Gastrocnemius medialis (tissue), 4 donors: ENCODE results near the gene IQGAP2.

Experiments
- POLR2A ChIP-seq, 2 donors: fragments of 450-650 bp; IDR thresholded peaks; one replicate each; pipeline ENCODE4 v1.6.1; 2017; ENCODE audit warnings: antibody characterized with exemption in 2 of 2, mild to moderate bottlenecking in 2 of 2, moderate library complexity in 2 of 2
- TF ChIP-seq, protein P1 (sequence below), 5 experiments: fragments of 450-650 bp in 3 of 5; fragments of 200-600 bp in 2 of 5; sonication (generic) in 2 of 5; IDR thresholded peaks in 4 of 5; conservative IDR thresholded peaks in 1 of 5; 1 replicate in 4 of 5; 2 replicates in 1 of 5; pipeline ENCODE4 v1.5.1; 2016 to 2019; ENCODE audit warnings: antibody characterized with exemption in 5 of 5, mild to moderate bottlenecking in 3 of 5, moderate library complexity in 3 of 5

DNA sequence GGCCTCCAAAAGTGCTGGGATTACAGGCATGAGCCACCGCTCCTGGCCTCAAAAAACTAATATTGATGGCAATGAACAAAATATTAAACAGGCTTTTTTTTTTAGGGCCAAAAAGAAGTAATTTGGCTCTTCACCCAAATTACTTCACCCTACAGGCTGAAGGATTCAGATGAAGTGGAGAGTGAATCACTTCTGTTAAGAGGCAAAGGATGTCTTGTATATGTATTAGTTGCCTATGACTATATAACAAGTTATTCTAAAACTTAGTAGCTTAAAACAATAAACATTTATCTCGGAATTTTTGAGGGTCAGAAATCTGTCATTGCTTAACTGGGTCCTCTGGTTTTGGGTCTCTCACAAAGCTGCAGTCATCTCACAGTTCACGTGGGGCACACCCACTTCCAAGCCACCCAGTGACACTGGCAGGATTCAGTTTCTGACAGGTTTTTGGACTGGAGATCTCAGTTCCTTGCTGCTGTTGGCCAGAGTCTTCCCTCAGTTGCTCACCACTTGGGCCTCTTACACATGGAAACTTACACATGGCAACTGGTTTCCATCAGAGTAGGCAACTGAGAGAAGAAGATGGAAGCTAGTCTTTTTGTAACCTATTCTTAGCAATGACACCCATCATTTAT lies 66.7 kb downstream of the IQGAP2 start:
- TF ChIP-seq, protein P1, sequence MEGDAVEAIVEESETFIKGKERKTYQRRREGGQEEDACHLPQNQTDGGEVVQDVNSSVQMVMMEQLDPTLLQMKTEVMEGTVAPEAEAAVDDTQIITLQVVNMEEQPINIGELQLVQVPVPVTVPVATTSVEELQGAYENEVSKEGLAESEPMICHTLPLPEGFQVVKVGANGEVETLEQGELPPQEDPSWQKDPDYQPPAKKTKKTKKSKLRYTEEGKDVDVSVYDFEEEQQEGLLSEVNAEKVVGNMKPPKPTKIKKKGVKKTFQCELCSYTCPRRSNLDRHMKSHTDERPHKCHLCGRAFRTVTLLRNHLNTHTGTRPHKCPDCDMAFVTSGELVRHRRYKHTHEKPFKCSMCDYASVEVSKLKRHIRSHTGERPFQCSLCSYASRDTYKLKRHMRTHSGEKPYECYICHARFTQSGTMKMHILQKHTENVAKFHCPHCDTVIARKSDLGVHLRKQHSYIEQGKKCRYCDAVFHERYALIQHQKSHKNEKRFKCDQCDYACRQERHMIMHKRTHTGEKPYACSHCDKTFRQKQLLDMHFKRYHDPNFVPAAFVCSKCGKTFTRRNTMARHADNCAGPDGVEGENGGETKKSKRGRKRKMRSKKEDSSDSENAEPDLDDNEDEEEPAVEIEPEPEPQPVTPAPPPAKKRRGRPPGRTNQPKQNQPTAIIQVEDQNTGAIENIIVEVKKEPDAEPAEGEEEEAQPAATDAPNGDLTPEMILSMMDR (IDR thresholded peaks at IDR 0.05 in 4 of 5, conservative IDR thresholded peaks at IDR 0.05 in 1 of 5) = no peak
- TF ChIP-seq POLR2A (IDR thresholded peaks at IDR 0.05) = no peak
